Lung (tissue), 12 donors: Measurements from ENCODE around the gene GFRA1. TPM values are rescaled to one million over a fixed set of nuclear protein-coding genes. Genes with fewer than 3 reads are reported as not detected.

Source experiments
- ATAC-seq: fragments of 200-7000 bp; cut with Tn5 transposase; one replicate; pipeline ENCODE4 v1.9.1; 2020; ENCODE audit warnings: moderate number of reproducible peaks; ENCODE audit not compliant: insufficient read depth, low FRiP score
- DNase-seq, 3 donors: peaks; one replicate each; pipeline ENCODE4 v3.0.0-alpha.2; 2013 to 2017
- H3K27ac ChIP-seq, 2 donors: one replicate each; pipeline ENCODE4 v1.5.1; 2013; ENCODE audit warnings: mild to moderate bottlenecking in 2 of 2, moderate library complexity in 2 of 2, control low read depth in 1 of 2, inconsistent platforms in 1 of 2, low read depth in 1 of 2, low read length in 1 of 2
- H3K27me3 ChIP-seq, 3 donors: one replicate each; pipeline ENCODE4 v1.5.1; 2013; ENCODE audit warnings: low read length in 2 of 3; ENCODE audit not compliant: control insufficient read depth in 3 of 3, insufficient read depth in 3 of 3
- H3K36me3 ChIP-seq, 4 donors: one replicate each; pipeline ENCODE4 v1.5.1; 2013; ENCODE audit warnings: low read length in 4 of 4, mild to moderate bottlenecking in 1 of 4, moderate library complexity in 1 of 4; ENCODE audit not compliant: control insufficient read depth in 4 of 4, insufficient read depth in 4 of 4
- H3K4me1 ChIP-seq, 5 donors: one replicate each; pipeline ENCODE4 v1.5.1; 2013; ENCODE audit warnings: low read length in 5 of 5, mild to moderate bottlenecking in 2 of 5, moderate library complexity in 1 of 5; ENCODE audit not compliant: control insufficient read depth in 5 of 5, insufficient read depth in 5 of 5
- H3K4me3 ChIP-seq: one replicate; pipeline ENCODE4 v1.5.1; 2013; ENCODE audit warnings: mild to moderate bottlenecking, control low read depth, moderate library complexity
- H3K9ac ChIP-seq, 2 donors: one replicate each; pipeline ENCODE4 v1.5.1; 2013; ENCODE audit warnings: low read length in 2 of 2, control low read depth in 1 of 2; ENCODE audit not compliant: insufficient read depth in 1 of 2
- H3K9me3 ChIP-seq, 4 donors: one replicate each; pipeline ENCODE4 v1.5.1; 2013; ENCODE audit warnings: low read length in 3 of 4, mild to moderate bottlenecking in 1 of 4, moderate library complexity in 1 of 4; ENCODE audit not compliant: control insufficient read depth in 4 of 4, insufficient read depth in 3 of 4
- WGBS, 2 donors: extraction: QIAGEN DNeasy Blood & Tissue Kit; methylation state at CpG; one replicate each; pipeline ENCODE4 v1.1.7; 2013; 5-methylcytosine and 5-hydroxymethylcytosine counted together
- polyA plus RNA-seq, 2 donors: library from polyadenylated mRNA; stranded (reverse); fragments of 200-250 nt; gene quantifications; one replicate each; pipeline ENCODE4 v1.2.1, GENCODE V29; 2013
- total RNA-seq, 2 donors: library from RNA; depleted of rRNA in 1 of 2; stranded (reverse); fragments of >200 nt in 1 of 2; gene quantifications; one replicate each; pipeline ENCODE4 v1.2.1, GENCODE V29; 2014 to 2021
- TF ChIP-seq, protein P1 (sequence below): IDR thresholded peaks from 2 replicates; pipeline ENCODE4 v1.5.1; 2012; ENCODE audit warnings: mild to moderate bottlenecking; ENCODE audit errors: control extremely low read depth, extremely low read depth
- donor health status: control.
- donor health status: control.
- donor health status: Bipolar disorder and iron deficiency.
- donor health status: healthy.
- donor health status: DM: yes; HTN: yes; CAD: no.

The GFRA1 gene
- total and polyA plus RNA-seq, 4 donors: 0.51 to 30.4 (median 1.4) TPM

DNA sequence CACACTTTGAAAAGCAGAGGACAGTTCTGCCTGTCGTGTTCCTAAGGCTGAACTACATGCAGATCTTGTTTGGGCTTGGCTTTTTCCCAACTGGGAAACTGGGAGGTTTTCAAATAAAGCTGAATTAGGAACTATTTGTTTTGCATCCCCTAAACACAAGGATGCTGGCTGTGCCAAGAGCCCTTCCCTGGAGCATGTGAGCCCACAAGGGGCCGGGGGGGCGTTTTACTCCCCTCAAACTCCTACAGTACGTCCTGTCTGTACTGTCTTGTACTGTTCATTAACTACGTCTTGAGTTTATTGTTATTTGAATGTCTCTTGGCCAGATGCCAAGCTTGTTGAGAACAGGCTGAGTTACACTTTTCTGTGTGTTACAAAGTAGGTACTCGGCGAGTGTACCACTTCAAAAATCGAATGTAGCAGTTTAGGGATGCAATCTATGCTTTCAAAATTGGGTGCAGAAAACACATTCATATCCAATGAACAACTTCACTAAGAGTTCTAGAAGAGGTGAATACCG lies 94.9 kb downstream of the GFRA1 start:
- 38 to 57% methylated on average over 9 of the region's 9 CpGs for WGBS, 2 donors
- Histone ChIP-seq H3K36me3 (no peaks in the 10 kb centered on the region), H3K9ac (no peak overlapping the region), H3K4me1 (peaks cover 0 to 2% (median 0%) of the 10 kb centered on the region in 5 donors), H3K9me3 (no peaks in the 10 kb centered on the region), H3K4me3 (no peak overlapping the region), H3K27ac (no peak overlapping the region), H3K27me3 (no peaks in the 10 kb centered on the region)
- TF ChIP-seq, protein P1, sequence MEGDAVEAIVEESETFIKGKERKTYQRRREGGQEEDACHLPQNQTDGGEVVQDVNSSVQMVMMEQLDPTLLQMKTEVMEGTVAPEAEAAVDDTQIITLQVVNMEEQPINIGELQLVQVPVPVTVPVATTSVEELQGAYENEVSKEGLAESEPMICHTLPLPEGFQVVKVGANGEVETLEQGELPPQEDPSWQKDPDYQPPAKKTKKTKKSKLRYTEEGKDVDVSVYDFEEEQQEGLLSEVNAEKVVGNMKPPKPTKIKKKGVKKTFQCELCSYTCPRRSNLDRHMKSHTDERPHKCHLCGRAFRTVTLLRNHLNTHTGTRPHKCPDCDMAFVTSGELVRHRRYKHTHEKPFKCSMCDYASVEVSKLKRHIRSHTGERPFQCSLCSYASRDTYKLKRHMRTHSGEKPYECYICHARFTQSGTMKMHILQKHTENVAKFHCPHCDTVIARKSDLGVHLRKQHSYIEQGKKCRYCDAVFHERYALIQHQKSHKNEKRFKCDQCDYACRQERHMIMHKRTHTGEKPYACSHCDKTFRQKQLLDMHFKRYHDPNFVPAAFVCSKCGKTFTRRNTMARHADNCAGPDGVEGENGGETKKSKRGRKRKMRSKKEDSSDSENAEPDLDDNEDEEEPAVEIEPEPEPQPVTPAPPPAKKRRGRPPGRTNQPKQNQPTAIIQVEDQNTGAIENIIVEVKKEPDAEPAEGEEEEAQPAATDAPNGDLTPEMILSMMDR: no peak
- DNase-seq (peak; percentile 18 to 68 (median 52)), ATAC-seq (no peak)

- Histone ChIP-seq H3K9me3 (no peaks in the 10 kb centered on the region), H3K4me3 (no peak overlapping the region), H3K9ac (no peak overlapping the region), H3K27ac (no peak overlapping the region), H3K27me3 (no peaks in the 10 kb centered on the region), H3K4me1 (no peaks in the 10 kb centered on the region), H3K36me3 (no peaks in the 10 kb centered on the region)
- no peak for ATAC-seq
- TF ChIP-seq, protein P1: no peak
- 90 to 92% methylated on average over 8 of the region's 8 CpGs for WGBS, 2 donors
- no peak for DNase-seq
These were observed 97.8 kb downstream of the GFRA1 start for GRCh38 chr10:116175231-116175630.

DNA sequence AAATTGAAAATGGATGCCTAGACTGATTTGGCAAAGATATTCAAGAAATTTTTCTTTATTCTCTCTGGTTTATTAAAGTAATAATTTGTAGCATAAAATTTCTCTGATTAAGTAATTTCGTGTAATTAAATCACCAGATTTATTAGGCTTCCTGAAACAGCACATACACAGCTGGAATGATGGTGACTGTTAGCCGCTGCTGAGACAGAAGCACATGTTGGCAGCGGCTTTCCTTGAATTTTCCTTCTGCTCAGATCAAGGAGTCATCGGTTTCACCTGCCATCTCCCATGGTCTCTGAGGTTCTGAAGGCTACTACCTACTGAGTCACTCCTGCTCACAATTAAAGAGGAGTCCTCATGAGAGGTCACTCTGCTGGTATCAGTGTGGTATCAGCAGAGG lies 101.5 kb downstream of the GFRA1 start:
- Histone ChIP-seq H3K36me3 (no peaks in the 10 kb centered on the region), H3K9me3 (peaks cover 0 to 4% (median 2%) of the 10 kb centered on the region in 4 donors), H3K4me3 (no peak overlapping the region), H3K27me3 (no peaks in the 10 kb centered on the region), H3K9ac (no peak overlapping the region), H3K27ac (no peak overlapping the region), H3K4me1 (peaks cover 0 to 6% (median 0%) of the 10 kb centered on the region in 5 donors)
- ATAC-seq: no peak
- TF ChIP-seq, protein P1: no peak
- DNase-seq: no peak
- 87 to 88% methylated on average over 4 of the region's 4 CpGs for WGBS, 2 donors

GRCh38 chr10:116170815-116171250 lies 102.2 kb downstream of the GFRA1 start:
- ATAC-seq (no peak), DNase-seq (no peak)
- no peak overlapping the region for H3K4me3 ChIP-seq
- no peak overlapping the region for H3K9ac ChIP-seq
- H3K4me1 ChIP-seq: peaks cover 0 to 6% (median 0%) of the 10 kb centered on the region in 5 donors
- H3K27ac ChIP-seq: no peak overlapping the region
- no peaks in the 10 kb centered on the region for H3K27me3 ChIP-seq
- H3K9me3 ChIP-seq: peaks cover 0 to 4% (median 2%) of the 10 kb centered on the region in 4 donors
- 36 to 45% methylated on average over 2 of the region's 2 CpGs for WGBS, 2 donors
- H3K36me3 ChIP-seq: no peaks in the 10 kb centered on the region
- TF ChIP-seq, protein P1: no peak
